ENCODE results near the gene MCM3. TPM values are rescaled to one million over a fixed set of nuclear protein-coding genes. Genes with fewer than 3 reads are reported as not detected.

Gene MCM3
- total RNA-seq, 1 donor from 2014 or later = 21.6 TPM

GRCh38 chr6:52325695-52326471 lies 41.3 kb upstream of the MCM3 start:
- Histone ChIP-seq H3K4me2 (ENCODE audit: low read length) (no peak overlapping the region), H3K79me2 (ENCODE audit: insufficient read depth, low read length) (no peaks in the 10 kb centered on the region), H3K27me3 (ENCODE audit: insufficient read depth, low read length) (no peaks in the 10 kb centered on the region), H3K4me3 (ENCODE audit: insufficient read depth, low read depth, low read length) (no peak overlapping the region), H3K4me1 (ENCODE audit: insufficient read depth, low read length) (no peaks in the 10 kb centered on the region), H2AFZ (ENCODE audit: low read depth, low read length) (no peak overlapping the region), H4K20me1 (ENCODE audit: insufficient read depth, low read length) (no peaks in the 10 kb centered on the region), H3K9ac (ENCODE audit: low read length) (no peak overlapping the region), H3K27ac (ENCODE audit: low read depth, low read length) (no peak overlapping the region), H3K9me3 (ENCODE audit: insufficient read depth, low read depth, low read length) (no peaks in the 10 kb centered on the region), H3K36me3 (ENCODE audit: insufficient read depth, low read length) (no peaks in the 10 kb centered on the region)
- FAIRE-seq = no peak
- peaks cover 22% of the 10 kb centered on the region for H3K27me3 Mint-ChIP-seq (ENCODE audit: low read depth, unreplicated experiment)
- peaks cover 4% of the 10 kb centered on the region for H3K4me1 Mint-ChIP-seq (ENCODE audit: low read depth, unreplicated experiment)
- H3K27ac Mint-ChIP-seq (ENCODE audit: unreplicated experiment) = peak overlapping the region; percentile 19
- H3K36me3 Mint-ChIP-seq (ENCODE audit: low read depth, unreplicated experiment) = no peaks in the 10 kb centered on the region
- TF ChIP-seq EZH2 (IDR thresholded peaks at IDR 0.05; ENCODE audit: insufficient read depth, low read length) (no peak), CTCF (IDR thresholded peaks at IDR 0.05; ENCODE audit: insufficient read depth, low read depth, low read length) (no peak)
- DNase-seq (ENCODE audit: low read depth) = no peak
- H3K4me3 Mint-ChIP-seq (ENCODE audit: unreplicated experiment) = no peak overlapping the region
- H3K9me3 Mint-ChIP-seq (ENCODE audit: unreplicated experiment) = no peaks in the 10 kb centered on the region

DNA sequence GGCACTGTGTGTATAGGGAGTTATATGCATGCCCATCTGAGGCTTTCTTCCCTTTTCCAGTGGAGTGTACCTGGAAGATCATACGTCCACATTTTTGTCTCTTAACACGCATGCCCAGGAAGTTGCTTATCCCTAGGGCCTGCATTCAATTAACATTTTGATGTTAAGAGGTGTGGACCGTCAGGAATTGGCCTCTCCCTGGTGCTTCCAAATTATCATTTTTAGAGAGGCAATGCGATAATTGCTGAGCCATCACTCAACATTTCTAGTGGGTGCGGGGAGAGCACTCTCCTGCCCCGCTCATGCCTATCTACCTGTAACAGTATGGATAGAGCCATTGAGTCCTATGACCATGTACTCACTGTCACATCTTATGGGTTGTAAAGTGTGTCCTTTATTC lies 39.6 kb upstream of the MCM3 start:
- H3K9me3 Mint-ChIP-seq (ENCODE audit: unreplicated experiment) = no peaks in the 10 kb centered on the region
- Histone ChIP-seq H3K4me3 (ENCODE audit: insufficient read depth, low read depth, low read length) (no peak overlapping the region), H3K4me2 (ENCODE audit: low read length) (no peak overlapping the region), H3K9me3 (ENCODE audit: insufficient read depth, low read depth, low read length) (no peaks in the 10 kb centered on the region), H3K27ac (ENCODE audit: low read depth, low read length) (no peak overlapping the region), H3K27me3 (ENCODE audit: insufficient read depth, low read length) (no peaks in the 10 kb centered on the region), H3K79me2 (ENCODE audit: insufficient read depth, low read length) (no peaks in the 10 kb centered on the region), H2AFZ (ENCODE audit: low read depth, low read length) (no peak overlapping the region), H3K9ac (ENCODE audit: low read length) (no peak overlapping the region), H3K4me1 (ENCODE audit: insufficient read depth, low read length) (no peaks in the 10 kb centered on the region), H4K20me1 (ENCODE audit: insufficient read depth, low read length) (no peaks in the 10 kb centered on the region), H3K36me3 (ENCODE audit: insufficient read depth, low read length) (no peaks in the 10 kb centered on the region)
- H3K27ac Mint-ChIP-seq (ENCODE audit: unreplicated experiment) = no peak overlapping the region
- H3K4me3 Mint-ChIP-seq (ENCODE audit: unreplicated experiment) = no peak overlapping the region
- TF ChIP-seq EZH2 (IDR thresholded peaks at IDR 0.05; ENCODE audit: insufficient read depth, low read length) (no peak), CTCF (IDR thresholded peaks at IDR 0.05; ENCODE audit: insufficient read depth, low read depth, low read length) (no peak)
- FAIRE-seq (no peak), DNase-seq (ENCODE audit: low read depth) (no peak)
- peaks cover 22% of the 10 kb centered on the region for H3K27me3 Mint-ChIP-seq (ENCODE audit: low read depth, unreplicated experiment)
- H3K36me3 Mint-ChIP-seq (ENCODE audit: low read depth, unreplicated experiment) = no peaks in the 10 kb centered on the region
- H3K4me1 Mint-ChIP-seq (ENCODE audit: low read depth, unreplicated experiment) = peaks cover 4% of the 10 kb centered on the region
